ENCODE data around the gene TCN2. TPM values are rescaled to one million over a fixed set of nuclear protein-coding genes. Genes with fewer than 3 reads are reported as not detected.
"Not testable (repeated sequence)": the region's sequence is repeated elsewhere in the genome, so short reads cannot be mapped to it uniquely, and the experiment has no call there.

The TCN2 gene
- total RNA-seq, 1 donor from 2014 or later = 2.7 TPM

DNA sequence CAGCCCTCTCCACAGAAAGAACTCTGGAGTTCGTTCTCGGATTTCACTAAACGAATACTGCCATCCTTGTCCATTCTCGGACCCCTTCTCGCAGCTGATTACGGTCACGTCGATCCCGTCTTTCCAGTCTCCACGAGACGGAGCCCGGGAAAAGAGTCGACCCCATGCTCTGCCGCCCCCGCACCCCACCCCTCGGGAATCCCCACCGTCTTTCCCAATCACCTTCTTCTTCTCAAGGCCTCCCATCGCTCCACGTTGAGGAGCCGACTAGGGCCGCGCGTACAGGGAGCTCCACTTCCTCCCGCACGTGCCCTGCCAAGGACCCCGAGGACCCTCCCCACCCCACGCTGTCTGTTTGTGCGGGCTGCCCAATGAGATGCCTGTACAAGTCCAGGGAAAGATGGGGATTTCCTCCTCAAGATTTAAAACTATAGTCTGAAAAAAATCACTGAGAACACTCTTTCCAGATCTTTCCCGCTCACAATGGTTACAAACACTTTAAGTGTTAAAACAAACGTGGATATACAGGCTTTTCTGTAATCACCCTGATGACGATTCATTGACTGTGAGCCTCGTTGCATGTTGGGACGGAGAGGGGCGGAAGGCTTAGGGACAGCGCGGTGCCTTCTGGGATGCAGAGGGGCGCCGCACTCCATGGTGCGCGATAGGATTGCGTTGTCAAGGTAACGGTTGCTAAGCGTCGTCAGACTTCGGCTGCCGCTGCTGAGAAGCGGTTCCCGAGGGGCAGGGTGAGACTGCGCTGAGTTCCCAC is 15.2 kb upstream of the TCN2 start, which contains the start of gene PES1:
Gene PES1 (minus strand): TSS at position 323 of the 772 bp plus-strand sequence. CDS start 77 bp downstream, at position 246.
- Histone ChIP-seq H3K27me3 (ENCODE audit: insufficient read depth, low read length) (peaks cover 3% of the 10 kb centered on the region), H3K4me3 (ENCODE audit: insufficient read depth, low read depth, low read length) (peak within 1 kb of the TSS; percentile 100), H3K9ac (ENCODE audit: low read length) (peak within 1 kb of the TSS; percentile 99), H3K79me2 (ENCODE audit: insufficient read depth, low read length) (peaks cover 32% of the 10 kb centered on the region), H3K36me3 (ENCODE audit: insufficient read depth, low read length) (peaks cover 24% of the 10 kb centered on the region), H3K27ac (ENCODE audit: low read depth, low read length) (peak within 1 kb of the TSS; percentile 98), H3K4me2 (ENCODE audit: low read length) (peak within 1 kb of the TSS; percentile 95), H2AFZ (ENCODE audit: low read depth, low read length) (peak within 1 kb of the TSS; percentile 47), H3K4me1 (ENCODE audit: insufficient read depth, low read length) (peaks cover 11% of the 10 kb centered on the region), H4K20me1 (ENCODE audit: insufficient read depth, low read length) (peaks cover 25% of the 10 kb centered on the region), H3K9me3 (ENCODE audit: insufficient read depth, low read depth, low read length) (no peaks in the 10 kb centered on the region)
- DNase-seq (ENCODE audit: low read depth) = peak; percentile 99
- Mint-ChIP-seq H3K4me3 (ENCODE audit: unreplicated experiment) (no peak within 1 kb of the TSS), H3K9me3 (ENCODE audit: unreplicated experiment) (no peaks in the 10 kb centered on the region), H3K27ac (ENCODE audit: unreplicated experiment) (no peak within 1 kb of the TSS), H3K27me3 (ENCODE audit: low read depth, unreplicated experiment) (peaks cover 8% of the 10 kb centered on the region), H3K36me3 (ENCODE audit: low read depth, unreplicated experiment) (no peaks in the 10 kb centered on the region), H3K4me1 (ENCODE audit: low read depth, unreplicated experiment) (peaks cover 12% of the 10 kb centered on the region)
- FAIRE-seq = peak; percentile 74
- no peak for TF ChIP-seq EZH2 (IDR thresholded peaks at IDR 0.05; ENCODE audit: insufficient read depth, low read length)

DNA sequence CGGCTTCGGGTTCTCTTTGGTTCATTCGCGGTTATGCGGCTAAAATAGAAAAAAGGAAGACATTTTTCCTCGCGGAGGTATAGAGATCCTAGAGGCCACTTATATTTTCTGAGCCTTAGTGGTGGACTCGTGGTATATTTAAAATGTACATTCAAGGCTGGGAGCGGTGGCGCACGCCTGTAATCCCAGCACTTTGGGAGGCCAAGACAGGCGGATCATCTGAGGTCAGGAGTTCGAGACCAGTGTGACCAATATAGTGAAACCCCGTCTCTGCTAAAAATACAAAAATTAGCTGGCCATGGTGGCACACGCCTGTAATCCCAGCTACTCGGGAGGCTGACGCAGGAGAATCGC is 14.6 kb upstream of the TCN2 start:
- not testable (repeated sequence) for H3K36me3 Mint-ChIP-seq (ENCODE audit: low read depth, unreplicated experiment); H3K27me3 Mint-ChIP-seq (ENCODE audit: low read depth, unreplicated experiment); H3K27ac Mint-ChIP-seq (ENCODE audit: unreplicated experiment); H3K9me3 Mint-ChIP-seq (ENCODE audit: unreplicated experiment); H3K9me3 ChIP-seq (ENCODE audit: insufficient read depth, low read depth, low read length); FAIRE-seq; H3K4me3 Mint-ChIP-seq (ENCODE audit: unreplicated experiment); DNase-seq (ENCODE audit: low read depth); H3K27me3 ChIP-seq (ENCODE audit: insufficient read depth, low read length)
- Histone ChIP-seq H3K79me2 (ENCODE audit: insufficient read depth, low read length) (peaks cover 32% of the 10 kb centered on the region), H3K36me3 (ENCODE audit: insufficient read depth, low read length) (peaks cover 19% of the 10 kb centered on the region), H3K4me1 (ENCODE audit: insufficient read depth, low read length) (peaks cover 11% of the 10 kb centered on the region), H3K9ac (ENCODE audit: low read length) (peak overlapping the region; percentile 99), H4K20me1 (ENCODE audit: insufficient read depth, low read length) (peaks cover 25% of the 10 kb centered on the region), H3K4me2 (ENCODE audit: low read length) (peak overlapping the region; percentile 95), H3K27ac (ENCODE audit: low read depth, low read length) (peak overlapping the region; percentile 98), H3K4me3 (ENCODE audit: insufficient read depth, low read depth, low read length) (peak overlapping the region; percentile 27), H2AFZ (ENCODE audit: low read depth, low read length) (peak overlapping the region; percentile 45)
- H3K4me1 Mint-ChIP-seq (ENCODE audit: low read depth, unreplicated experiment) = peaks cover 12% of the 10 kb centered on the region

DNA sequence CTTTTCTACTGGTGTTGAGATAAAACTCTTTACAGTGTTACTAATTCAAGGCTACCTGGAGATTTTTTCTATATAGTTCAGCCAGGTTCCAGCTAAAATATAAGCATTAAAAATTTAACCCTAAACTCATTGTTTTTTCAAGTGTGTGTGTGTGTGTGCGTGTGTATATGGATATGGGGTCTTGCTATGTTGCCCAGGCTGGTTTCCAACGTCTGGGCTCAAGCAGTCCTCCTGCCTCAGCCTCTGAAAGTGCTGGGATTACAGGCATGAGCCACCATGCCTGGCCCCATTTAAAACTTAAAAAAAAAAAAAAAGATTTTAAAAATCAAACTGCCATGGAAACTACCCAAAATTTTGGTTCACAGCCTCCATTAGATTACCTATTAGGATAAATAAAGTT is 10.8 kb upstream of the TCN2 start:
- H3K4me1 Mint-ChIP-seq (ENCODE audit: low read depth, unreplicated experiment) = no peaks in the 10 kb centered on the region
- Histone ChIP-seq H3K9me3 (ENCODE audit: insufficient read depth, low read depth, low read length) (no peaks in the 10 kb centered on the region), H3K9ac (ENCODE audit: low read length) (no peak overlapping the region), H3K4me1 (ENCODE audit: insufficient read depth, low read length) (peaks cover 2% of the 10 kb centered on the region), H3K79me2 (ENCODE audit: insufficient read depth, low read length) (peaks cover 6% of the 10 kb centered on the region), H3K27me3 (ENCODE audit: insufficient read depth, low read length) (peaks cover 3% of the 10 kb centered on the region), H3K36me3 (ENCODE audit: insufficient read depth, low read length) (no peaks in the 10 kb centered on the region), H3K27ac (ENCODE audit: low read depth, low read length) (no peak overlapping the region), H3K4me2 (ENCODE audit: low read length) (no peak overlapping the region), H4K20me1 (ENCODE audit: insufficient read depth, low read length) (no peaks in the 10 kb centered on the region), H3K4me3 (ENCODE audit: insufficient read depth, low read depth, low read length) (no peak overlapping the region), H2AFZ (ENCODE audit: low read depth, low read length) (no peak overlapping the region)
- DNase-seq (ENCODE audit: low read depth) (no peak), FAIRE-seq (no peak)
- no peak overlapping the region for H3K27ac Mint-ChIP-seq (ENCODE audit: unreplicated experiment)
- no peak overlapping the region for H3K4me3 Mint-ChIP-seq (ENCODE audit: unreplicated experiment)
- H3K27me3 Mint-ChIP-seq (ENCODE audit: low read depth, unreplicated experiment) = peaks cover 14% of the 10 kb centered on the region
- no peaks in the 10 kb centered on the region for H3K9me3 Mint-ChIP-seq (ENCODE audit: unreplicated experiment)
- H3K36me3 Mint-ChIP-seq (ENCODE audit: low read depth, unreplicated experiment) = no peaks in the 10 kb centered on the region
- no peak for TF ChIP-seq EZH2 (IDR thresholded peaks at IDR 0.05; ENCODE audit: insufficient read depth, low read length)
- TF ChIP-seq, protein P1, sequence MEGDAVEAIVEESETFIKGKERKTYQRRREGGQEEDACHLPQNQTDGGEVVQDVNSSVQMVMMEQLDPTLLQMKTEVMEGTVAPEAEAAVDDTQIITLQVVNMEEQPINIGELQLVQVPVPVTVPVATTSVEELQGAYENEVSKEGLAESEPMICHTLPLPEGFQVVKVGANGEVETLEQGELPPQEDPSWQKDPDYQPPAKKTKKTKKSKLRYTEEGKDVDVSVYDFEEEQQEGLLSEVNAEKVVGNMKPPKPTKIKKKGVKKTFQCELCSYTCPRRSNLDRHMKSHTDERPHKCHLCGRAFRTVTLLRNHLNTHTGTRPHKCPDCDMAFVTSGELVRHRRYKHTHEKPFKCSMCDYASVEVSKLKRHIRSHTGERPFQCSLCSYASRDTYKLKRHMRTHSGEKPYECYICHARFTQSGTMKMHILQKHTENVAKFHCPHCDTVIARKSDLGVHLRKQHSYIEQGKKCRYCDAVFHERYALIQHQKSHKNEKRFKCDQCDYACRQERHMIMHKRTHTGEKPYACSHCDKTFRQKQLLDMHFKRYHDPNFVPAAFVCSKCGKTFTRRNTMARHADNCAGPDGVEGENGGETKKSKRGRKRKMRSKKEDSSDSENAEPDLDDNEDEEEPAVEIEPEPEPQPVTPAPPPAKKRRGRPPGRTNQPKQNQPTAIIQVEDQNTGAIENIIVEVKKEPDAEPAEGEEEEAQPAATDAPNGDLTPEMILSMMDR (IDR thresholded peaks at IDR 0.05; ENCODE audit: insufficient read depth, low read depth, low read length) = no peak
